HG02885 (cell line): Measurements from ENCODE around the gene RNF133.

Source experiments
- ATAC-seq: cut with Tn5 transposase; IDR thresholded peaks from one replicate; pipeline ENCODE4 v1.9.1; 2021; ENCODE audit warnings: mild to moderate bottlenecking; ENCODE audit not compliant: unreplicated experiment, poor library complexity

Gene RNF133

GRCh38 chr7:122699017-122699416 is at the start of gene RNF133:
RNF133 (minus strand) TSS chr7:122699117; CDS start chr7:122698918, 199 bp downstream.
- no peak for ATAC-seq

DNA sequence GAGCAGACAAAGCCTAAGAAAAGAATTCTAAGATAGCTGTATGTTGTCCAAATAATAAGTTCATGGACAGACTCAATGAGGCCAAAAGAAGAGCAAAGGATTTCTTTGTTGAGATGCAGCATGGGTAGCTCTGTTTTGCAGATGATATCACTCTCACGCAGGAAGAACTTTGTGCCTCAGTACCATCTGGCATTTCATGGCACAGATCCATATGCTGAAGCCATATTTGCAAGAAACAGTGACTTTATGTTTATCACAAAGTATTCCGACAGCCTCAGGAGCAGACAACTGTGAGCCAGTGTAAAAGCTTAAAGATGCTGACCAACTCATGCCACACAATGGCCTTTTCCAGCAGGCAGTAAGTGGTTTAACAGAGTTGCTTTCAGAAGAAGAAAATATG is 49.3 kb upstream of the RNF133 start:
- ATAC-seq, result no peak

- ATAC-seq, result no peak
Observed at GRCh38 chr7:122746948-122747347, 48.0 kb upstream of the RNF133 start.

- no peak for ATAC-seq
Observed at GRCh38 chr7:122743211-122743610, 44.3 kb upstream of the RNF133 start.

DNA sequence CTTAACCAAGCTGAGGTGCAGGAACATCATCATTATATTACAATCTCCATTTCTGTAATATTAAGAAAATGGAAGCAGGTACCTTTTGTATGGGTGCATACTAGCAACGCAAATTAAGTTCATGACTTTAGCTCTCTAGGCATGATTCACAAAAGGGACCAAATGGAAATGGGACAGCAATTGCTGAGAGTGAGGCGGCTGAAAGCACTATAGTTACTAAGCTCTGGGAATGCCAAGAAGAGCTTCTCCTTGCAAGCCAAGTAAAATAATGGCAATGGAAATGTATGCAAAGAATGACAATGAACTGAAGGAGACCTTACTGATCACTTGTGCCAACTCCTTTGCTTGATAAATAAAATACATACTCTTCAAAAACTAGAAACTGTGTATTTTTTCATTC is 40.0 kb upstream of the RNF133 start:
- no peak for ATAC-seq

DNA sequence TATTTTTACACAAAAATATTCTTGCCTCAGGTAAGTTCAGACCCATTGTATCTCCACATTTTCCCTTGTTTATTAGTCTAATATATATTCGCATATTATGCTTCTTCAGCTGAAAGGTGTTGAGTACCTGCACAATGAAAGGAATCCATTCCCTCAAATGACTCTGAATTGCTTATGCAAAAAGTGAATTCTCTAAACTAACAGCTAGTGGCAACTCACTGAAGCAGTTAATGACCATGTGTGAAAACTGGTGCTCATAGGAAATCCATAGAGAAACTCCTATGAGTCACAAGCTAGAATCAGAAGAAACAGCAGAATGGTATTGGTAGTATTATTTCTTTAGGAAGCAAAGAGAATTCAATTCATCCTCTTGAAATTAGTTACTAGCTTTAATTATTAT is 37.3 kb upstream of the RNF133 start:
- ATAC-seq, result no peak

DNA sequence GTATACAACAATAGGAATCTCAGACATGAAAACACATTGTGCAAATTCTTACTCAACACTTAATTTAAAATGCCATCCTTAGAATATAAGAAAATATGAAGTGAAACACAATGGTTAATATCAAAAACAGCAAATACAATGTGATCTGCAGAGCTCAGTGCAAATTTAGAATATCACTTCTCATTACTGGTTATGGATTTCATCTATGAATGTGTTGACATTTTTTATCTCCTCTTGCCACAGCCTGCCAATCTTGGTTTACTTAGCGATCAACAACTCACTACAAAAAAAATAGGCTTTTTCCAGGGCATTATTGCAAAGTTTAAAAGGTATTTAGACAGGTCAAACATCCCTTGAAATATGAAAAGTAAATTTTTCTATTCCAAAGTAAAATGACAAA is 28.8 kb upstream of the RNF133 start:
- no peak for ATAC-seq

- no peak for ATAC-seq
Observed at GRCh38 chr7:122727354-122727753, 28.4 kb upstream of the RNF133 start.

DNA sequence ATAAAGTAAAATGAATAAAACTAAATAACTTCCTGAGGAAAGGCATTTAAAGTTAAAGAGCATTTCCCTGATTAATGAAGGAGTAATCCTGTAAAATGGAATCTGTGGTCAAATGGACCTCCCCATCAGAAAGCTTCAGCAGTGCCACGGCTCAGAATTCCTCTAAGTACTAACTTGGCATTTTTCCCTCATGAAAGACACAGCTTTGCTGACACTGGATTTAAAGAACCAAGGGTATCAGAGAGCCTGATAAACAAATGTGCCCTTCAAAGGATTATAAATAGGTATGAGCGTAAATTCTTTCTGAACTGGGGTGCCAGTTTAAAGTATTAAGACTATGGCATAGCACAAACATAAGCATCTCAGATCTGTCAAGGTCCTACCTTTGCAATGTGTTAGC is 28.0 kb upstream of the RNF133 start:
- ATAC-seq, result no peak

DNA sequence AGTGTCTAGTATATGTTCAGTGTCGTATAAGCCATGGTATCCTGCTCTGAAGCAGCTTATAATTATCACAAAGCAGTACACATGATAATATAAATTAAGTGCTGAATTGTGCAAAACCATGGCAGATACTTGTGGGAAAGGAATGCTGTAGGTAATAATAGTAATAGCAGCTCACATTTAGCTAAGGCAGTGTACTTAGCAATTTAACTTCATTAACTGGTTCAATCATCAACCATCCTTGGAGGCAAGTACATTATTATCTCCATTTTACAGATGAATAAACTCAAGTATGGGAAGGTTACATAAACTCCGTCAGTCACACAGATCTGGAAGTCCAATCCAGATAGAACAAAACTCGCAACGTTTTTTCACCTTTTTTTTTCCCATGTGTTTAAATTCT is 25.4 kb upstream of the RNF133 start:
- ATAC-seq, result no peak

GRCh38 chr7:122719010-122719578 is 20.2 kb upstream of the RNF133 start:
- no peak for ATAC-seq

GRCh38 chr7:122717356-122718089 is 18.6 kb upstream of the RNF133 start:
- ATAC-seq, result no peak

DNA sequence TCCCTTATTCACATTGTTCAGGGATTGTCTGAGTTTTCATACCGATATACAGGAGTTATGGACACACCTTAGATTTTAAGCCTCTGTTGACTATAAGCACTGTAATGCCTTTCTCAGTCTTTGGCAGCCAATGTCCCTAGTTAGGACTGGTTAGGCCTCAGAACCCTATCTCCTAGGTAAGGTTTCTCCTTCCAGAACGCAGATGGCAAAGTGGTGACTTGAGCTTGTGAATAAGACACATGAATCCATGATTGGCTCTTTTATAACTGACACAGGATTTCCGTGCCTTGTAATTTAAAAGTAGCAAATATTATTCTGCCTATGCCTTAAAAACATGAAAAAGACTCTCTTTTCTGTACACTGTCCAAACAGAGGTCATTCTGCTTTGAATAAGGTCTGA is 16.3 kb upstream of the RNF133 start:
- no peak for ATAC-seq

GRCh38 chr7:122710916-122711315 is 12.0 kb upstream of the RNF133 start:
- no peak for ATAC-seq

GRCh38 chr7:122709930-122710646 is 11.2 kb upstream of the RNF133 start:
- no peak for ATAC-seq

- ATAC-seq, result no peak
Observed at GRCh38 chr7:122706836-122707235, 7.9 kb upstream of the RNF133 start.

- no peak for ATAC-seq
Observed at GRCh38 chr7:122702872-122703510, 4.1 kb upstream of the RNF133 start, which contains the start of gene RNF148. RNF148 (minus strand) TSS chr7:122702922; CDS start chr7:122702750, 172 bp downstream.

- no peak for ATAC-seq
Observed at GRCh38 chr7:122695816-122696215, 3.1 kb downstream of the RNF133 start.

GRCh38 chr7:122694697-122695096 is 4.2 kb downstream of the RNF133 start:
- ATAC-seq, result no peak

- no peak for ATAC-seq
Observed at GRCh38 chr7:122692769-122693309, 6.1 kb downstream of the RNF133 start.
